ENCODE measurements around the gene DENND10. TPM values are rescaled to one million over a fixed set of nuclear protein-coding genes. Genes with fewer than 3 reads are reported as not detected.

DENND10 gene
- total RNA-seq, 1 experiment from 2014 or later: 41.2 TPM

GRCh38 chr10:119166118-119166500 is 62.2 kb downstream of the DENND10 start:
- Histone ChIP-seq H3K4me1 (ENCODE audit: insufficient read depth, low read length, poor library complexity, severe bottlenecking) (peaks cover 17% of the 10 kb centered on the region), H3K36me3 (ENCODE audit: insufficient read depth, low read length, poor library complexity, severe bottlenecking) (peaks cover 47% of the 10 kb centered on the region), H3K27me3 (replicated peaks; ENCODE audit: insufficient read depth, low read depth, low read length, poor library complexity) (no peaks in the 10 kb centered on the region), H3K4me3 (ENCODE audit: low read depth, low read length, poor library complexity, severe bottlenecking) (peak overlapping the region; percentile 96), H3K9me3 (ENCODE audit: low read depth, low read length, poor library complexity, severe bottlenecking) (no peaks in the 10 kb centered on the region), H3K27ac (ENCODE audit: low read depth, low read length, poor library complexity, severe bottlenecking) (peak overlapping the region; percentile 93)
- BruUV-seq (replicated peaks): no TSS peak
- TF ChIP-seq, protein P1, sequence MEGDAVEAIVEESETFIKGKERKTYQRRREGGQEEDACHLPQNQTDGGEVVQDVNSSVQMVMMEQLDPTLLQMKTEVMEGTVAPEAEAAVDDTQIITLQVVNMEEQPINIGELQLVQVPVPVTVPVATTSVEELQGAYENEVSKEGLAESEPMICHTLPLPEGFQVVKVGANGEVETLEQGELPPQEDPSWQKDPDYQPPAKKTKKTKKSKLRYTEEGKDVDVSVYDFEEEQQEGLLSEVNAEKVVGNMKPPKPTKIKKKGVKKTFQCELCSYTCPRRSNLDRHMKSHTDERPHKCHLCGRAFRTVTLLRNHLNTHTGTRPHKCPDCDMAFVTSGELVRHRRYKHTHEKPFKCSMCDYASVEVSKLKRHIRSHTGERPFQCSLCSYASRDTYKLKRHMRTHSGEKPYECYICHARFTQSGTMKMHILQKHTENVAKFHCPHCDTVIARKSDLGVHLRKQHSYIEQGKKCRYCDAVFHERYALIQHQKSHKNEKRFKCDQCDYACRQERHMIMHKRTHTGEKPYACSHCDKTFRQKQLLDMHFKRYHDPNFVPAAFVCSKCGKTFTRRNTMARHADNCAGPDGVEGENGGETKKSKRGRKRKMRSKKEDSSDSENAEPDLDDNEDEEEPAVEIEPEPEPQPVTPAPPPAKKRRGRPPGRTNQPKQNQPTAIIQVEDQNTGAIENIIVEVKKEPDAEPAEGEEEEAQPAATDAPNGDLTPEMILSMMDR (conservative IDR thresholded peaks at IDR 0.05; ENCODE audit: low read depth, low read length): no peak
- no peak for TF ChIP-seq EZH2 (IDR thresholded peaks at IDR 0.05; ENCODE audit: borderline replicate concordance, low read depth, low read length, poor library complexity, severe bottlenecking)
- CTCF ChIA-PET: no interaction called here
- POLR2A ChIA-PET (ENCODE audit: low non-redundant PET): no interaction called here
- no peak for DNase-seq (ENCODE audit: low spot score)
- intact Hi-C loops (cut with micrococcal nuclease; ENCODE audit: unreplicated experiment): no loop called here

DNA sequence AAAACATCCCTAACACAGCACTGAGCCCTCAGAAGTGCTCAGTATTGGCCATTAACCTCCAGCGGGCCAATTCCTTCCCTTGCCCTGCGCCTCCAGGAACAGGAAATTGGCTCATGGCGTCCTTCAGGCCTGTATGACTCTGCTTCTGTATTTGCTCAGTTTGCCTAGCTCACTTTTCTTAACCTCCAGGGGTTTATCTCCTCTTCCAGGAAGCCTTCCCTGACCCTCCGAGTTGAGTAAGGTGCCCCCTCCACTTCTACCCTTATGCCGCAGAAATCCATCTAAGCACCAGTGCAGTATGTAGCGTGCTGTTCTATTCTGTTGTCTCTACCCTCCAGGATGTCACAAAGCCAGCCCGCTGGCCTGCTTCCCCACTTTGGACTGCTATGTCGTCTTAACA is 62.7 kb downstream of the DENND10 start:
- H3K4me1 ChIP-seq (ENCODE audit: insufficient read depth, low read length, poor library complexity, severe bottlenecking): peaks cover 17% of the 10 kb centered on the region
- TF ChIP-seq EZH2 (IDR thresholded peaks at IDR 0.05; ENCODE audit: borderline replicate concordance, low read depth, low read length, poor library complexity, severe bottlenecking): no peak
- TF ChIP-seq, protein P1 (conservative IDR thresholded peaks at IDR 0.05; ENCODE audit: low read depth, low read length): no peak
- peaks cover 47% of the 10 kb centered on the region for H3K36me3 ChIP-seq (ENCODE audit: insufficient read depth, low read length, poor library complexity, severe bottlenecking)
- H3K4me3 ChIP-seq (ENCODE audit: low read depth, low read length, poor library complexity, severe bottlenecking): no peak overlapping the region
- H3K27ac ChIP-seq (ENCODE audit: low read depth, low read length, poor library complexity, severe bottlenecking): peak overlapping the region; percentile 93
- H3K9me3 ChIP-seq (ENCODE audit: low read depth, low read length, poor library complexity, severe bottlenecking): no peaks in the 10 kb centered on the region
- CTCF ChIA-PET: no interaction called here
- POLR2A ChIA-PET (ENCODE audit: low non-redundant PET): no interaction called here
- DNase-seq (ENCODE audit: low spot score): no peak
- no TSS peak for BruUV-seq (replicated peaks)
- no peaks in the 10 kb centered on the region for H3K27me3 ChIP-seq (replicated peaks; ENCODE audit: insufficient read depth, low read depth, low read length, poor library complexity)
- intact Hi-C loops (cut with micrococcal nuclease; ENCODE audit: unreplicated experiment): no loop called here

DNA sequence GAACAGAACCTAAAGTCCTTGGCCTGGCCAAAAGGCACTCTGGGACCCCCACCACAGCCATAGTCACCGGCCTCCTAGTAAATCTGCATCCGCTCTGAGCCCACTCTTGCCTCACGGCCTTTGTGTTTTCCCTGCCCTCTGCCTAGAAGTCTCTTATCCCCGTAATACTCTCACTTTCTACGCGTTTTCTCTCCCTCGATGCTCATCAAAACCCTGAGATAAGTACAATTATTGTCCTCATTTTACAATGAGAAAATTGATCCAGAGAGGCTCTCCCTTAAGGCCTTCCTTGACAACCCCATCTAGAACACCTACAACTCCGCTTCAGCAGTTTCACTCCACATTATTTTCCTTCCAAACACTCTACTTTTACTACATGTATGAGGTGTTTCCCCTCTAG is 63.1 kb downstream of the DENND10 start:
- DNase-seq (ENCODE audit: low spot score): no peak
- intact Hi-C loops (cut with micrococcal nuclease; ENCODE audit: unreplicated experiment): no loop called here
- Histone ChIP-seq H3K27me3 (replicated peaks; ENCODE audit: insufficient read depth, low read depth, low read length, poor library complexity) (no peaks in the 10 kb centered on the region), H3K4me3 (ENCODE audit: low read depth, low read length, poor library complexity, severe bottlenecking) (no peak overlapping the region), H3K4me1 (ENCODE audit: insufficient read depth, low read length, poor library complexity, severe bottlenecking) (peaks cover 17% of the 10 kb centered on the region), H3K36me3 (ENCODE audit: insufficient read depth, low read length, poor library complexity, severe bottlenecking) (peaks cover 47% of the 10 kb centered on the region), H3K9me3 (ENCODE audit: low read depth, low read length, poor library complexity, severe bottlenecking) (no peaks in the 10 kb centered on the region), H3K27ac (ENCODE audit: low read depth, low read length, poor library complexity, severe bottlenecking) (peak overlapping the region; percentile 93)
- BruUV-seq (replicated peaks): no TSS peak
- CTCF ChIA-PET: no interaction called here
- POLR2A ChIA-PET (ENCODE audit: low non-redundant PET): no interaction called here
- TF ChIP-seq EZH2 (IDR thresholded peaks at IDR 0.05; ENCODE audit: borderline replicate concordance, low read depth, low read length, poor library complexity, severe bottlenecking): no peak
- TF ChIP-seq, protein P1 (conservative IDR thresholded peaks at IDR 0.05; ENCODE audit: low read depth, low read length): no peak
